GM20000 (cell line): ENCODE measurements around the gene SH3BP4.

Source experiments
- DNase-seq: peaks from one replicate; pipeline ENCODE4 v3.0.0; 2012; ENCODE audit warnings: low spot score
- CTCF ChIP-seq: IDR thresholded peaks from 2 replicates; pipeline ENCODE4 v1.5.1; 2012; ENCODE audit warnings: mild to moderate bottlenecking, control low read depth; ENCODE audit errors: extremely low read depth, missing control alignments

SH3BP4 gene

GRCh38 chr2:234986876-234987720 is 35.3 kb downstream of the SH3BP4 start:
- DNase-seq: no peak

GRCh38 chr2:234987754-234988153 is 35.9 kb downstream of the SH3BP4 start:
- no peak for DNase-seq
- TF ChIP-seq CTCF: no peak

More at GRCh38 chr2:234986876-234987720, 35.3 kb downstream of the SH3BP4 start:
- TF ChIP-seq CTCF: no peak

- DNase-seq: no peak
- TF ChIP-seq CTCF: no peak
Observed at GRCh38 chr2:234988491-234988890, 36.7 kb downstream of the SH3BP4 start.

GRCh38 chr2:234989183-234989701 is 37.4 kb downstream of the SH3BP4 start:
- no peak for TF ChIP-seq CTCF
- no peak for DNase-seq

- no peak for TF ChIP-seq CTCF
- DNase-seq: no peak
Observed at GRCh38 chr2:234990300-234990699, 38.5 kb downstream of the SH3BP4 start.

- no peak for TF ChIP-seq CTCF
- DNase-seq: no peak
Observed at GRCh38 chr2:234991290-234991689, 39.5 kb downstream of the SH3BP4 start.

- no peak for TF ChIP-seq CTCF
Observed at GRCh38 chr2:234991793-234992192, 40.0 kb downstream of the SH3BP4 start.

More at GRCh38 chr2:234991793-234992192, 40.0 kb downstream of the SH3BP4 start:
- no peak for DNase-seq
